ENCODE results near the gene MAT2B. TPM values are rescaled to one million over a fixed set of nuclear protein-coding genes. Genes with fewer than 3 reads are reported as not detected.

The MAT2B gene
- total and polyA plus RNA-seq, 11 donors = 33.8 to 61.6 (median 57.8) TPM

GRCh38 chr5:163565492-163565891, 60.1 kb downstream of the MAT2B start:
- H3K9me3 ChIP-seq = no peaks in the 10 kb centered on the region
- ATAC-seq (peak in 2 of 4 donors; percentile 25 to 26), DNase-seq (no peak)
- no peaks in the 10 kb centered on the region for H3K36me3 ChIP-seq
- peaks cover 0 to 19% (median 8%) of the 10 kb centered on the region in 12 donors for H3K4me1 ChIP-seq
- WGBS, 4 donors = 5 to 9% (median 5%) methylated on average over 11 of the region's 11 CpGs
- peak overlapping the region; percentile 9 to 52 (median 38) for H3K4me3 ChIP-seq
- intact Hi-C loops (cut with DNase I) = loop anchor here in 9 of 10 donors (2.0 to 10.0 kb wide), 5 partner anchors 937 to 1649 kb away; no protein-coding TSS in a partner anchor
- no peak for TF ChIP-seq POLR2A (IDR thresholded peaks at IDR 0.05)
- TF ChIP-seq CTCF (IDR thresholded peaks at IDR 0.05) = no peak
- H3K27me3 ChIP-seq = peaks cover 0 to 32% (median 6%) of the 10 kb centered on the region in 9 donors
- no peak overlapping the region for H3K27ac ChIP-seq

- peak overlapping the region; percentile 9 to 52 (median 38) for H3K4me3 ChIP-seq
- H3K4me1 ChIP-seq = peaks cover 0 to 19% (median 8%) of the 10 kb centered on the region in 12 donors
- no peaks in the 10 kb centered on the region for H3K36me3 ChIP-seq
- no peaks in the 10 kb centered on the region for H3K9me3 ChIP-seq
- peaks cover 0 to 32% (median 6%) of the 10 kb centered on the region in 9 donors for H3K27me3 ChIP-seq
- intact Hi-C loops (cut with DNase I) = loop anchor here in 9 of 10 donors (2.0 to 10.0 kb wide), 5 partner anchors 936 to 1649 kb away; no protein-coding TSS in a partner anchor
- H3K27ac ChIP-seq = no peak overlapping the region
- 4% methylated on average over 32 of the region's 32 CpGs for WGBS, 4 donors
- ATAC-seq (peak in 3 of 4 donors; percentile 40 to 58 (median 55)), DNase-seq (peak in 2 of 5 donors; percentile 17 to 41)
- TF ChIP-seq POLR2A (IDR thresholded peaks at IDR 0.05) (no peak), CTCF (IDR thresholded peaks at IDR 0.05) (no peak)
Observed at GRCh38 chr5:163565931-163566608, 60.7 kb downstream of the MAT2B start.

- Histone ChIP-seq H3K9me3 (no peaks in the 10 kb centered on the region), H3K4me3 (peak overlapping the region in 1 of 12 donors; percentile 44), H3K27ac (no peak overlapping the region), H3K27me3 (peaks cover 0 to 32% (median 6%) of the 10 kb centered on the region in 9 donors), H3K4me1 (peaks cover 0 to 19% (median 8%) of the 10 kb centered on the region in 12 donors), H3K36me3 (no peaks in the 10 kb centered on the region)
- intact Hi-C loops (cut with DNase I) = loop anchor here in 8 of 10 donors (5.0 to 10.0 kb wide), 4 partner anchors 936 to 1648 kb away; no protein-coding TSS in a partner anchor
- TF ChIP-seq POLR2A (IDR thresholded peaks at IDR 0.05) (no peak), CTCF (IDR thresholded peaks at IDR 0.05) (no peak)
- ATAC-seq (no peak), DNase-seq (no peak)
- WGBS, 4 donors = 37 to 48% (median 44%) methylated on average over 3 of the region's 3 CpGs
Observed at GRCh38 chr5:163566678-163567077, 61.3 kb downstream of the MAT2B start.

GRCh38 chr5:163567811-163568210, 62.4 kb downstream of the MAT2B start:
- ATAC-seq (no peak), DNase-seq (no peak)
- intact Hi-C loops (cut with DNase I) = loop anchor here in 8 of 10 donors (5.0 to 10.0 kb wide), 4 partner anchors 934 to 1647 kb away; no protein-coding TSS in a partner anchor
- Histone ChIP-seq H3K4me3 (no peak overlapping the region), H3K36me3 (no peaks in the 10 kb centered on the region), H3K9me3 (no peaks in the 10 kb centered on the region), H3K27me3 (peaks cover 0 to 32% (median 6%) of the 10 kb centered on the region in 9 donors), H3K4me1 (peaks cover 0 to 19% (median 8%) of the 10 kb centered on the region in 12 donors), H3K27ac (no peak overlapping the region)
- 80 to 98% (median 91%) methylated on average over 1 of the region's 1 CpG for WGBS, 4 donors
- TF ChIP-seq CTCF (IDR thresholded peaks at IDR 0.05) (no peak), POLR2A (IDR thresholded peaks at IDR 0.05) (no peak)

Measured in heart left ventricle (tissue), 16 donors.